ENCODE measurements around the gene STOX1.
"Not testable (repeated sequence)": the region's sequence is repeated elsewhere in the genome, so short reads cannot be mapped to it uniquely, and the experiment has no call there.

The STOX1 gene

GRCh38 chr10:68831961-68832455, 4.7 kb downstream of the STOX1 start:
- DNase-seq (ENCODE audit: low read depth in 2 of 2): no peak
- no peak for TF ChIP-seq CTCF (IDR thresholded peaks at IDR 0.05; ENCODE audit: low read depth, low read length)
- H3K4me3 ChIP-seq (replicated peaks in 1 of 2; ENCODE audit: low read depth in 2 of 2, low read length in 2 of 2): no peak overlapping the region

DNA sequence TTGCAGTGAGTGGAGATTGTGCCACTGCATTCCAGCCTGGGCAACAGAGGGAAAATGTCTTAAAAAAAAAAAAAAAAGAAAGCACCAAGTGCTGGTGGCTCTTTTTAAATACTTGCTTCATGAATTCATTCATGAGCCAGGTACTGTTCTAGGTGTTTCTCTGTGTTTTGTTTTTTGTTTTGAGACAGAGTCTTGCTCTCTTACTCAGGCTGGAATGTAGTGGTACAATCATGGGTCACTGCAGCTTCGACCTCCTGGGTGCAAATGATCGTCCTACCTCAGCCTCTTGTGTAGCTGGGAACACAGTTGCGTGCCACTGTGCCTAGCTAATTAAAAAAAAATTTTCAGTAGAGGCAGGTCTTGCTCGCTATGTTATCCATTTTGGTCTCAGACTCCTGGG, 5.3 kb downstream of the STOX1 start:
- no peak for DNase-seq (ENCODE audit: low read depth in 2 of 2)
- H3K4me3 ChIP-seq (replicated peaks in 1 of 2; ENCODE audit: low read depth in 2 of 2, low read length in 2 of 2): no peak overlapping the region
- TF ChIP-seq CTCF (IDR thresholded peaks at IDR 0.05; ENCODE audit: low read depth, low read length): no peak

DNA sequence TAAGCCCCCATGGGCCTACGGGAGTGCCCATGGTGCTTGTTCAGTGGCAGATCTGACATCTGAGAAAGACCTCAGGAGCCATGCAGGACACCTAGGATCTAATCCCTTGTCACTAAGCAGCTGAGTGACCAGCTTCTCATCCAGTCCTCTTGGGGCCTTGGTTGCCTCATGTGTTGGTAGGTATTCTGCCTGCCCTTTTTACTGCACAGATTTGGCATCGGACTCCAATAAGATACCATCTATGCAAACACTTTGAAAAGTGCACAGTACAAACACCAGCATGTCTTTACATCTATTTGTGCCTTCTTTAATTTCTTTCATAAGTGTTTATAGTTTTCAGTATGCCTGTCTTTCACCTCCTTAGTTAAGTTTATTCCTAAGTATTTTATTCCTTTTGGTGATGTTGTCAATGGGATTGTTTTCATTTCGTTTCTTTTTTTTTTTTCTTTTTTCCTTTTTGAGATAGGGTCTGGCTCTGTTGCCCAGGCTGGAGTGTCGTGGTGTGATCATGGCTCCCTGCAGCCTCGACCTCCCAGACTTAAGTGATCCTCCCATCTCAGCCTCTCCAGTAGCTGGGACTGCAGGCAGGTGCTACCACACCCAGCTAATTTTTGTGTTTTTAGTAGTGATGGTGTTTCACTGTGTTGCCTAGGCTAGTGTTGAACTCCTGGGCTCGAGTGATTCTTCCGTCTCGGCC, 10.4 kb downstream of the STOX1 start:
- H3K4me3 ChIP-seq (replicated peaks in 1 of 2; ENCODE audit: low read depth in 2 of 2, low read length in 2 of 2): no peak overlapping the region
- TF ChIP-seq CTCF (IDR thresholded peaks at IDR 0.05; ENCODE audit: low read depth, low read length): no peak
- no peak for DNase-seq (ENCODE audit: low read depth in 2 of 2)

GRCh38 chr10:68840650-68841049, 13.3 kb downstream of the STOX1 start:
- DNase-seq (ENCODE audit: low read depth in 2 of 2); H3K4me3 ChIP-seq (replicated peaks in 1 of 2; ENCODE audit: low read depth in 2 of 2, low read length in 2 of 2): not testable (repeated sequence)

GRCh38 chr10:68848281-68848680, 20.9 kb downstream of the STOX1 start:
- no peak for TF ChIP-seq CTCF (IDR thresholded peaks at IDR 0.05; ENCODE audit: low read depth, low read length)
- H3K4me3 ChIP-seq (replicated peaks in 1 of 2; ENCODE audit: low read depth in 2 of 2, low read length in 2 of 2): no peak overlapping the region
- no peak for DNase-seq (ENCODE audit: low read depth in 2 of 2)

DNA sequence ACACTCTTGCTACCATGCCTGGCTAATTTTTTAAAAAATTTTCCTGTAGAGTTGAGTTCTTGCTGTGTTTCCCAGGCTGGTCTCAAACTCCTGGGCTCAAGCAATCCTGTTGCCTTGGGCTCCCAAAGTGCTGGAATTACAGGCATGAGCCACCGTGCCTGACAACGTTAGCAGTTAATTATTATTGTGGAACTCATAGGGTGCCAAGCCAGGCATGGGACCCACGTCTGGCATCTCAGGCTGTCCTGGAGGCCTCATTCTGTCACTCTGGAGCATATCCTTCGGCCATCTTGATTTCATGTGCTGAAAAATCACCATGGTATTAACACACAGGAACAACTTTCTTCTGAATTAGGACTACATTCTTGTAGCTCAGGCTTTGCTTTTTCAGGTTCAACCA, 21.5 kb downstream of the STOX1 start:
- H3K4me3 ChIP-seq (replicated peaks in 1 of 2; ENCODE audit: low read depth in 2 of 2, low read length in 2 of 2): no peak overlapping the region
- no peak for DNase-seq (ENCODE audit: low read depth in 2 of 2)
- no peak for TF ChIP-seq CTCF (IDR thresholded peaks at IDR 0.05; ENCODE audit: low read depth, low read length)

DNA sequence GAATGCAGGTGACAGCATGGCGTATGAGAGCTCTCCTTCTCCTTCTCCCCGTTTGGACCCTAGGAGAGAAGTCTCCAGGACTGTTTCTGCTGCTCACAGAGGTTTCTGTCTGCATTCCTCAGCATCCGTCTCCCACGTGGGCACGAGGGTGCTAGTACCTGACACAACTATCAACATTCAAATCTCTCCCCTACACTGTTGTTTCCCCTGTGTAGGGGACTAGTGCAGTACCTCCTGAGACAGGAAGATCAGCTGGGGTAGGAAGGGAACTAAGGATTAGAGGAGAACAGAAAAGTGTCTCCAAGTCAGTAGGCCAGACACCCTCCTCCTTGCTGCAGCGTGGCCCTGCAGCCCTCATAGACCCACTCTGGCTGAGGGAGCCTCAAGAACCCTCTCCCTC, 29.0 kb downstream of the STOX1 start:
- no peak overlapping the region for H3K4me3 ChIP-seq (replicated peaks in 1 of 2; ENCODE audit: low read depth in 2 of 2, low read length in 2 of 2)
- TF ChIP-seq CTCF (IDR thresholded peaks at IDR 0.05; ENCODE audit: low read depth, low read length): no peak
- DNase-seq (ENCODE audit: low read depth in 2 of 2): no peak

All from cardiac fibroblast (primary cell).